H1 (cell line): ENCODE data around the gene PPIF. TPM values are rescaled to one million over a fixed set of nuclear protein-coding genes. Genes with fewer than 3 reads are reported as not detected.

Source experiments
- CHD1 ChIP-seq: IDR thresholded peaks from 2 replicates; pipeline ENCODE4 v1.6.1; 2012; ENCODE audit warnings: low read depth, low read length, improper control_type of control experiment
- CHD7 ChIP-seq: fragments of 300-600 bp; sonication (generic); IDR thresholded peaks from 2 replicates; pipeline ENCODE4 v1.7.1; 2012; ENCODE audit warnings: low read length, moderate library complexity, mild to moderate bottlenecking, inconsistent platforms; ENCODE audit not compliant: insufficient replicate concordance
- EP300 ChIP-seq, 2 experiments: IDR thresholded peaks; 1 replicate in 1 of 2; 2 replicates in 1 of 2; pipeline ENCODE4 v1.6.1; 2011 to 2012; ENCODE audit warnings: low read depth in 2 of 2, low read length in 2 of 2, mild to moderate bottlenecking in 2 of 2, borderline replicate concordance in 1 of 2, inconsistent platforms in 1 of 2, moderate library complexity in 1 of 2
- JUND ChIP-seq: IDR thresholded peaks from 2 replicates; pipeline ENCODE4 v1.6.1; 2011; ENCODE audit warnings: mild to moderate bottlenecking, improper control_type of control experiment, low read length
- MAFK ChIP-seq: IDR thresholded peaks from 2 replicates; pipeline ENCODE4 v1.6.1; 2012; ENCODE audit warnings: low read depth, mild to moderate bottlenecking, improper control_type of control experiment, low read length
- SP2 ChIP-seq: IDR thresholded peaks from 2 replicates; pipeline ENCODE4 v1.6.1; 2012; ENCODE audit warnings: mild to moderate bottlenecking, low read length, inconsistent platforms
- SRF ChIP-seq: IDR thresholded peaks from 2 replicates; pipeline ENCODE4 v1.6.1; 2011; ENCODE audit warnings: mild to moderate bottlenecking, low read depth, low read length, moderate library complexity
- TCF12 ChIP-seq: IDR thresholded peaks from 2 replicates; pipeline ENCODE4 v1.6.1; 2011; ENCODE audit warnings: low read depth, mild to moderate bottlenecking, low read length
- YY1 ChIP-seq: IDR thresholded peaks from 2 replicates; pipeline ENCODE4 v1.6.1; 2011; ENCODE audit warnings: low read depth, mild to moderate bottlenecking, low read length
- ZNF274 ChIP-seq: IDR thresholded peaks from 2 replicates; pipeline ENCODE4 v1.7.0; 2012; ENCODE audit warnings: low read length, borderline replicate concordance; ENCODE audit errors: extremely low read depth
- polyA plus RNA-seq, 7 experiments: library from polyadenylated mRNA; depleted of rRNA in 3 of 7; stranded (reverse) in 5 of 7; unstranded in 2 of 7; fragments of >200 nt in 5 of 7; fragments of 200-250 nt in 2 of 7; gene quantifications; 1 replicate in 5 of 7; 2 replicates in 1 of 7; 4 replicates in 1 of 7; pipeline versions ENCODE4 v1.2.1 to v1.2.3, GENCODE V29; 2011 to 2013; ENCODE audit warnings: missing spikeins in 2 of 7, mixed read lengths in 2 of 7
- total RNA-seq: library from RNA; stranded (reverse); fragmentation: NEBNext Ultra II Directional; extraction: Animal tissue kit (Norgen Biotek cat#: 25700); gene quantifications from 2 replicates; pipeline ENCODE4 v1.2.1, GENCODE V29; 2021
- TF ChIP-seq, protein P1 (sequence below): IDR thresholded peaks from 2 replicates; pipeline ENCODE4 v1.6.1; 2012; ENCODE audit warnings: inconsistent platforms

The PPIF gene
- total and polyA plus RNA-seq, 2 of the 8 experiments (the other 6 are each of a cell fraction or from before 2014, with no cell fraction given), result 70.2 to 77.6 TPM

DNA sequence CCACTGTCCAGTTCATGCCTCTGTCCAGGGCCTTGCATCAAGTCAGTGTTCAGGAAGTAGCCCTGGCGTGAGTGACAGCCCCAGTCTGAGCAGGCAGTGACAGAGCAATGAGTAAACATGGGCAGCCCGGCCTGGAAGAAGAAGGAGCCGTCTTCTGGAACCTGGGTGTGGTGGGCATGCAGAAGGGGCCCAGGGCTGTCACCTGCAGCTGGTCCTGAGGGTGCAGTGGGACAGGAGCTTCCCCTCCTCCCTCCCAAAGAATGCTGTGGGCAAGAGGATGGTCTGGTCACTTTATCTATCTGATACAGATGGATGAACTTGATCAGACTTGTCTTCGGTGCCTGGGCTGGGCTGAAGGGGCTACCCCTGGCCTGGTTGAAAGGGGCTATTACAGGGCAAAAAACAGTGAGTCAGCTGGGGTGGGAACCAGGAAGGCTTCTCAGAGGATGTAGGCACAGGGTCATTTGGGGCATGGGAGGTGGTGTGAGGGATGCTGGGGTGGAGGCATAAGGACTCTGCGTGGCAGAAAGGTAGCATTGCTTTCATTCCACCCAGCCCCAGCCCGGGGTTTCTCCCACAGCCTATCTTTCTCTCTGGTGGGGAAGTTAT lies 42.7 kb upstream of the PPIF start (continued):
- TF ChIP-seq CHD7 (no peak), SP2 (no peak), YY1 (no peak), TCF12 (no peak), SRF (no peak), MAFK (no peak), JUND (no peak), EP300 (IDR thresholded peaks at IDR 0.05; ENCODE audit: borderline replicate concordance in 1 of 2, low read depth in 2 of 2, low read length in 2 of 2) (no peak), ZNF274 (no peak), CHD1 (no peak)
- TF ChIP-seq, protein P1, sequence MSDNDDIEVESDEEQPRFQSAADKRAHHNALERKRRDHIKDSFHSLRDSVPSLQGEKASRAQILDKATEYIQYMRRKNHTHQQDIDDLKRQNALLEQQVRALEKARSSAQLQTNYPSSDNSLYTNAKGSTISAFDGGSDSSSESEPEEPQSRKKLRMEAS, result no peak
